Activated T-helper 2 cell treated with anti-CD3 and anti-CD28 coated beads, Interferon-gamma antibody, Interleukin-2, Interleukin-4, amounts not matched to agents 10 μg/mL and 5 μg/mL and 100 μg/mL, durations not matched to agents 14 hours and 24 hours and 36 hours (primary cell): Measurements from ENCODE around the gene TBC1D22A. TPM values are rescaled to one million over a fixed set of nuclear protein-coding genes. Genes with fewer than 3 reads are reported as not detected.

ENCODE experiments used
- DNase-seq: peaks from one replicate; pipeline ENCODE4 v3.0.0; 2021; ENCODE audit warnings: low spot score
- H3K27ac Mint-ChIP-seq: one replicate; pipeline ENCODE4 v1.8.0; 2021; ENCODE audit warnings: mixed read lengths
- H3K27me3 Mint-ChIP-seq: one replicate; pipeline ENCODE4 v1.8.0; 2021; ENCODE audit warnings: low read depth, mixed read lengths
- H3K36me3 Mint-ChIP-seq: one replicate; pipeline ENCODE4 v1.8.0; 2021; ENCODE audit warnings: low read depth, mixed read lengths
- H3K4me1 Mint-ChIP-seq: one replicate; pipeline ENCODE4 v1.8.0; 2021; ENCODE audit warnings: low read depth, mixed read lengths
- H3K4me3 Mint-ChIP-seq: one replicate; pipeline ENCODE4 v1.8.0; 2021; ENCODE audit warnings: low read depth, mild to moderate bottlenecking, moderate library complexity, mixed read lengths
- H3K9me3 Mint-ChIP-seq: one replicate; pipeline ENCODE4 v1.8.0; 2021; ENCODE audit warnings: mixed read lengths
- intact Hi-C: fragments of 100-400 bp; cut with micrococcal nuclease; formaldehyde crosslinking; loops from one replicate; pipeline ENCODE4 v1.15.1; 2023
- total RNA-seq: library from RNA; stranded (reverse); gene quantifications from 2 replicates; pipeline ENCODE4 v1.2.3, GENCODE V29; 2022

The TBC1D22A gene
- total RNA-seq, 1 donor from 2014 or later, result 34.8 TPM

DNA sequence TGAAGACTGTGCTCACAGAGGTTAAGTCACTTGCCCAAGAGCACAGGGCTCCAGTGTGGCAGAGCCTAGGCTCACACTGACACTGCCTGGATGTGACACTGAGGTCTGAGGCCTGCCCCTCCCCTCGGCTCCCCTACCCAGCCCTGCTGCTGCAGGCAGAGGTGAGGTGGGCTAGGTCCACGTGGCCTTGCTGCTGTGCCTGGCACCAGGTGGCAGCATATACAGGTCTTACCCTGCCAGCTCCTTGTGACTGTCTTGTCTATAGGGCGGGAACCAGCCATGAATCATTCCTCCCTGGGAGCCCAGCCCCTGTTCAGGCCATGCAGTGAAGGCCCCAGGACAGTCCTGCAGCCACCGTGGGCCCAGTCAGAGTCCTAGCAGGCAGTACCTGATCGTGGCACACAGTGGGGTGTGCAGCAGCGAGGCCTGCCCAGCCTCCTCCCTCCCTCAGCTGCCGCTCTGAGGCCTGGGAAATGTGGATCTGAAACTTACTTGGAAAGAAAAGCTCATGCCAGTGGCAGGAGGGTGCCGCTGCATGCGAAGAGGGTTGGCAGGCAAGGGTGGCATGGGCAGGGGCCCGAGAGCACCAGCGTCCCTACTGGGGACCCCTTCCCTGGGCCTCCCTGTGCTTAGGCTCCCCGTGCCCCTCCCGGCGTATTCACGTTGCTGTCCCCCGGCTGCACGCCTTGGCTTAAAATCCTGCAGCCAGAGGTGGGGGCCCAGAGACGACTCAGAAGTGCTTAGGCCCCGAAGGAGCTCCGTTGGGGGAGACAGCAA lies 23.2 kb upstream of the TBC1D22A start:
- peaks cover 32% of the 10 kb centered on the region for H3K4me1 Mint-ChIP-seq
- intact Hi-C loops, result loop anchor here (1.0 to 5.0 kb wide), 4 partner anchors 23 to 86 kb away; partner anchors contain the start of gene TBC1D22A
- peak overlapping the region; percentile 86 for H3K4me3 Mint-ChIP-seq
- H3K27ac Mint-ChIP-seq, result peak overlapping the region; percentile 67
- DNase-seq, result peak; percentile 58
- H3K27me3 Mint-ChIP-seq, result no peaks in the 10 kb centered on the region
- peaks cover 7% of the 10 kb centered on the region for H3K9me3 Mint-ChIP-seq
- H3K36me3 Mint-ChIP-seq, result peaks cover 23% of the 10 kb centered on the region

DNA sequence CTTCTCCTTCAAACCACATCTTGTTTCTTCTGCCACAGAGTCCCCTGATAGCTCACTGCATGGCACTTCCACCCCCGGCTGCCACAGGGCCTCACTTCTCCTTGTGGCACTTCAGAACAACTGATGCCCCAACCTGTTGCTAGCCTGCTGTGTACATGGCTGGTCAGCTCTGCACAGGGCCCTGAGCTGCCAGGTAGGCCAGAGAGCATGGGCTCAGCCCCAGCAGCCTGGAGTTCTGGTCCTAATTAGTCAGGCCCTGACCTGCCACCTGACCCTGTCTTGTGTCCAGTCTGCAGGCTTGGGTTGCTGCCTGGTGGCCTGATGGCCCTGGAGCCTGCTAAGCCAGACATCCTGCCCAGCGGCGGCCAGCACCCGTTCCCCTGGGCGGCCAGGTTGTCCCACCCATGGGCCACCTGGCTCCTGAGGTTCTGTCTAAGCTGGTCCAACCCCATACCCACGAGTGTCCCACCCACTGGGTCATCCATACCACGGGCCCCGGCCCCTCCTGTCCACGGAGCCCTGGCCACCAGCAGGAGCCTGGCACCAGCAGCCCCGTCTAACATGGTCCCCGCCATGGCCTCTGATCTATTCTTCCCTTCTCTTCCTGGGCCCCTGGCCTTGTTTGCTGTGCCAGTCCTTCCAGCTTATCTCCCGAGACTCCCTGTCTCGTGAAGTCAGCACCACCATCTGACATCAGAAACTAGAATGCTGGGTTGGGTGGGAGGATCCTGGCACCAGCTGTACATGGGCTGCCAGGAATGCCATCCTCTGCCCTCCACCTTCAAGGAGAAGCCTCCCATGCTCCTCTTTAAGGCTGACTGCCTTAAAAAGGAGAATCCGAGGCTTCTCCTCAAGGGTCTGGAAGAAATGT lies 21.3 kb upstream of the TBC1D22A start:
- Mint-ChIP-seq H3K27ac (no peak overlapping the region), H3K27me3 (no peaks in the 10 kb centered on the region), H3K4me3 (no peak overlapping the region), H3K4me1 (peaks cover 16% of the 10 kb centered on the region), H3K36me3 (peaks cover 13% of the 10 kb centered on the region), H3K9me3 (peaks cover 7% of the 10 kb centered on the region)
- no peak for DNase-seq
- intact Hi-C loops, result no loop called here

DNA sequence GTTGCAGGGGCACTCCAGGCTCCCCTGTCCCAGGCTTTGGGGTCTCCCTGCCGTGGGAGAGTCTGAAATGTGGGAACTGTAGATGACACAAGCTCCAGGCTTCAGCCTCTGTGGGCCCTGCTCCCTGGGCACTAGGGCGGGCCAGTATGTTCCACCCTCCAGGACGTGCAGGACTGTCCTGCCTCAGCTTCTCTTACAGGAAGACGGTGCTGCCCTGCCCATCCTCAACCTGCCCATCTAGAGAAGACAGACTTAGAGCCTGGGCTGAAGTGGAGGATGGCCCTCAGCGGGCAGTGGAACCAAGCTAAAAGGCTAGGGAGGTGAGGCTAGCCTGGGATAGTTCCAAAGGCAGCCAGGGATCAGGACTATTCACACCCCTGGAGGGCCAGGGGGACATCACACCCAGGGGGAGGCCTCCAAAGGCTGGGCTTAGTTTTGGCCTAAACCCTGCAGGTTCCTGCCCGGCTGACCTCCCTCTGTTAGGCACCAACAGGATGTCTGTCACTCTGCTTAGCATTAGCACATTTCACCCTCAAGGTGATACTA lies 20.4 kb upstream of the TBC1D22A start:
- peaks cover 10% of the 10 kb centered on the region for H3K4me1 Mint-ChIP-seq
- H3K27ac Mint-ChIP-seq, result no peak overlapping the region
- no peaks in the 10 kb centered on the region for H3K27me3 Mint-ChIP-seq
- H3K4me3 Mint-ChIP-seq, result no peak overlapping the region
- DNase-seq, result no peak
- peaks cover 7% of the 10 kb centered on the region for H3K9me3 Mint-ChIP-seq
- H3K36me3 Mint-ChIP-seq, result peaks cover 8% of the 10 kb centered on the region
- intact Hi-C loops, result no loop called here

DNA sequence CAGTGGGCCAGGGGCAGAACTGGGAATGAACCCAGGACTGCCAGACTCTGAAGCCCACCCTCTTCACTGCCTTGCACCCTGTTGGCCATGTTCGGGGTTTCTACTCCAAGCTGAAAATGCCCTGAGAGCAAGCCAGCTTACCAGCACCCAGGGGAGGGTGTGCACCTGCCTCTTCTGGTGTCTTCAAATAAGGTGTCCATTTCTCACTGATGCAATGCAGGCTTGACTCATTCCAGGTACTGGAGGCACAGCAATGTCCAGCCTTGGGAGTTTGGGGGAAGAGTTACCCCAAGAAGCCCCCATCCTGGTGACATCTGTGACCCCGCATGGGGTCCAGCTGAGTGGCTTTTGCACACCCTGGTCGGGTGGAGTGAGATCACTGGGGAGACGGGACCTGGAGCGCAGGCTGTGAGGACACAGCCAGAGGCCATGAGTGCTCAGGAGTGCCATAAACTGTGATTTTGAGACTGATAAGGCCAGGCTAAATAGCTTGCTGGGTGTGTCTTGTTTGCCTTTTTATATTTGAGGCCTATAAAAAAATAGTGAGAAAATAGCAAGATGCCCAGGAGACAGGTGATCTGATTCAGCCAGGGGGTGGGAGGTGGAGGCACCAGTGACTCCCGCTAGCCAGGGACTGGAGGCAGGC lies 19.8 kb upstream of the TBC1D22A start:
- DNase-seq, result no peak
- H3K27ac Mint-ChIP-seq, result no peak overlapping the region
- peaks cover 7% of the 10 kb centered on the region for H3K9me3 Mint-ChIP-seq
- H3K4me1 Mint-ChIP-seq, result peaks cover 7% of the 10 kb centered on the region
- no peak overlapping the region for H3K4me3 Mint-ChIP-seq
- H3K27me3 Mint-ChIP-seq, result no peaks in the 10 kb centered on the region
- H3K36me3 Mint-ChIP-seq, result peaks cover 5% of the 10 kb centered on the region
- intact Hi-C loops, result no loop called here

DNA sequence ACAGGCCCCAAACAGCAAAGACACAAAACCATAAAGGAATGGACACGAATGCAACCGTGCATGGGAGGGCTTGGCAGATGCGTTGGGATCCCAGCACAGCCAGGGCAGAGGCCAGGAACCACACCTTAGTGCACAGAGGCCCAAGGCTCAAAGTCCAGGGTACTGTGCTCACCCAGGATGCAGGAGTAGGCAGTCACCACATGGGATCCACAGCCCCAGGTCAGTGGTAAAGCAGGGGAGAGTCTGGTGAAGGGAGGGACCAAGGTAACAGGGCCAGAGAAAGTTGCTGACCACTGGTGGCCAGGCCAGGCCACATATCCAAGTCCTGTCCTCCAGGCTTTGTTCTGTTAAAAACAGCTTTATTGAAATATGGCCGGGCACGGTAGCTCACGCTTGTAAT lies 17.9 kb upstream of the TBC1D22A start:
- no peak for DNase-seq
- peaks cover 9% of the 10 kb centered on the region for H3K4me1 Mint-ChIP-seq
- H3K27ac Mint-ChIP-seq, result no peak overlapping the region
- H3K27me3 Mint-ChIP-seq, result no peaks in the 10 kb centered on the region
- intact Hi-C loops, result no loop called here
- no peak overlapping the region for H3K4me3 Mint-ChIP-seq
- peaks cover 7% of the 10 kb centered on the region for H3K9me3 Mint-ChIP-seq
- H3K36me3 Mint-ChIP-seq, result peaks cover 5% of the 10 kb centered on the region

DNA sequence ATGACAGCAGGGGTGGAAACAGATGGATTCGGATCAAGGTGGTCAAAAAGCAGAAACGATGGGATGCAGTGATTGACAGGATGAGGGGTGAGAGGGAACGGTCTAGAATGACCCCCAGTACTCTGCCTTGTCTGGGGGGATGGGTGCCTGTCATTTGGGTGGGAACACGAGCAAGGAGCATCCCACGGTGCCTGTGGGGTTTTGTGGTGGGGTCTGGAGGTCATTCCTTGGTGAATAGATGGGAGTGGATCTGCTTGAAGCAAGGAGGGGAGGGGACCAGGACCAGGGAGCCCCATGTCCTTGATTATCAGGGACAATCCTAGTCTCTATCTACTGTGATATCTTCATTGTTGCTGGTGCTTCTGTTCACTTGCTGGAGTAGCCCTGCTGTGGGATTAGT lies 16.3 kb upstream of the TBC1D22A start:
- Mint-ChIP-seq H3K27ac (no peak overlapping the region), H3K27me3 (no peaks in the 10 kb centered on the region), H3K9me3 (peaks cover 7% of the 10 kb centered on the region), H3K4me1 (peaks cover 19% of the 10 kb centered on the region), H3K4me3 (no peak overlapping the region), H3K36me3 (peaks cover 5% of the 10 kb centered on the region)
- intact Hi-C loops, result no loop called here
- no peak for DNase-seq

DNA sequence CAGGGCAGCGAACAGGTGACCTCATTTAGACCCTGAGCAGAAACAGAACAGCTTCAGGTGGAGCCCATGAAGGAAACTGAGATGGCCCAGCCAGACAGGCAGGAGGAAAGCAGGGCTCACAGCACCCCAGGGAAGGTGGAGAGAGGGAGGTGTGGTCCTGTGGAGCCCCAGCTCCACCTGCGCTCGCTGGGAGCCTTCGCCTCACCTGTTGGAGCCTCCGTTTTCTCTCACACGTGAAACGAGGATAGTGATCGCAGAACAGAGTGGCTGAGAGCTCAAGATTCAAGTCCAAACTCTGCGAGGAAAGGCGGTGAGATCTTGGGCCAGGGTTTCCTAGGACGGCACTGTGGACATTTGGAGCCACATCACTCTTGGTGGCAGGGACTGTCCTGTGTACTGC lies 15.8 kb upstream of the TBC1D22A start:
- peaks cover 5% of the 10 kb centered on the region for H3K36me3 Mint-ChIP-seq
- intact Hi-C loops, result no loop called here
- no peak for DNase-seq
- H3K9me3 Mint-ChIP-seq, result peaks cover 7% of the 10 kb centered on the region
- H3K4me3 Mint-ChIP-seq, result no peak overlapping the region
- no peak overlapping the region for H3K27ac Mint-ChIP-seq
- no peaks in the 10 kb centered on the region for H3K27me3 Mint-ChIP-seq
- peaks cover 19% of the 10 kb centered on the region for H3K4me1 Mint-ChIP-seq

DNA sequence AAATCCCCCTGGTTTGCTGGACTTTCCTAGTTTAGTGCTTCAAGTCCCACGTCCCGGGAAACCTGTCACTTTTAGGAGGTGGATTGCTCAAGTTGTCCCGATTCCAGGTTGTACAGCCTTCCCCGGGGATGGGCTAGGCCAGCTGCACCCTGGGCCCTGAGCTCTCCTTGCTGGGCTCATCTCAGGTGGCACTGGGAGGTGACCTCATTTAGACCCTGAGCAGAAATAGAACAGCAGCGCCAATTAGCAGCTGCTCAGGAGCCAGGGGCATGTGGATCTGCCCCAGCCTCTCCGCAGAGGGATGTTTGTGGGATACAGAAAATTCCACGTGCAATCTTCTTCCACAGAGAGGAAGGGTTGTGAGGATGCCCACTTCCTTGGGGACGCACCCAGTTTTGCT lies 14.8 kb upstream of the TBC1D22A start:
- Mint-ChIP-seq H3K27me3 (no peaks in the 10 kb centered on the region), H3K36me3 (peaks cover 4% of the 10 kb centered on the region), H3K27ac (no peak overlapping the region), H3K4me1 (peaks cover 19% of the 10 kb centered on the region), H3K4me3 (no peak overlapping the region), H3K9me3 (peaks cover 6% of the 10 kb centered on the region)
- DNase-seq, result no peak
- intact Hi-C loops, result no loop called here

DNA sequence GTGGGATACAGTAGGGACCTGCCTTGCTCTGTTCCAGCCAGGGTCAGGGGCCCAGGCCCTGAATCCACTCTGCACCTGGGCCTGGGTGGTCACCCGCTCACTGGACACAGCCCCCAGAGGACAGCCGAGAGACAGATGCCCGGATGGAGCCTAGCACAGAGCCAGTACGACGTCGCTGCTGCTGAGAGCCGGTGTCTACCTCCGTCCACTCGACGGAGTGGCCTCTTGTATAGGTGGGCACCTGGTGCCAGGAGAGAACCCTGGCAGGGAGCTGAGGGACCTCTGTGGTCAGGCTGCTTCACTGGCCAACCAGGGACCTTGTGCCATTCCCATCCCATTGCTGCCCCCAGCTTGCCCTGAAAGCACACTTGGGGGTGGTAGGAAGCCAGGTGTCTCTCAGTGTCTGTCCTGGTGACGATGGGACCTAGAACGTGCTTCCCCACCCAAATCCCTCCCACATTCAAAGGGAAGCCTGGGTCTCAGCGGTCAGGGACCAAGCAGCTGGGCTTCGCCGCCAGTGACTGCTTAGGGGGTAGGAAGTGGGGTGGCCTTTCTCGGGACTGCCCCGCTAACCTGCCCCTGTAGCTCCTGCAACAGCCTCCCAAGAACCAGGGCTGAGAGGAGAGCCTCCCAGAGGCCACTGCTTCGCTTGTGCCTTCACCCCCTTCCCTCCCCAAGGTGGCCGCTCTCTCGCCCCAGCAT lies 14.1 kb upstream of the TBC1D22A start:
- Mint-ChIP-seq H3K4me1 (peaks cover 19% of the 10 kb centered on the region), H3K27ac (no peak overlapping the region), H3K36me3 (no peaks in the 10 kb centered on the region), H3K4me3 (no peak overlapping the region), H3K27me3 (no peaks in the 10 kb centered on the region), H3K9me3 (no peaks in the 10 kb centered on the region)
- DNase-seq, result no peak
- intact Hi-C loops, result no loop called here

DNA sequence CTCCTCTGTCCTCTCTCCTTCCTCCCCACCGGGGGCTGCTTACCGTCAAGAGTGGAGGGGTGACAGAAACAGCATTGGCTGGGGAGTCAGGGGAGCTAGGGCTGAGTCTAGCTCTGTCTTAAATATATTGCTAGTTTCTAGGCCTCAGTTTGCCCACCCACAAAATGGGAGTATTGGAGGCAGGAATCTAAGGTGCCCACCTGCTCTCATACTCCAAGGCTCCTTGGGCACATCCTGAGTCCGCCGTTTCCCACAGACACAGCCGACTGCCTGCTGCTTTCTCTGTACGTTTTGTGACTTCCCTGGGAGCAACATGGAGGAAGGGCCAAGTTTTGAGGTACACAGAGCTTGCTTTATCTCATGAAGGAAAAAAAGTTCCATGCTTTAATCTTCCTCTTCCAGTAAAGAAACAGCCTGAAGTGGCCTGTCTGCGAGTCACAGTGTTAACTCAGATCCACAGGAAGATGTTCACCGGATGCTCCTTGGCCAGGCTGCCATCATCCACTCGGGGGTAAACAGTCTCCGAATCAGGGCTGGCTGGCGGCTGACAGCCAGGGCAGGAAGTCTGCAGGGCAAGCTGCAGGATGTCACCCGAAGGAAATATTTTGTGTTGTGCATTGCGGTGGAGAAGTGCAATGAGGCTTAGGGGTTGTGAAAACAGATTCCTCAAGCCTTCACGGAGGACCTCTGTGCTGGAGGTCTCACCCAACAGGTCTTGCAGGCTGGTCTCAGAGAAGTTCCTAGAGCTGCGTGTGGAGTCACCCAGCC lies 13.4 kb upstream of the TBC1D22A start:
- Mint-ChIP-seq H3K27ac (peak overlapping the region; percentile 85), H3K36me3 (no peaks in the 10 kb centered on the region), H3K4me3 (peak overlapping the region; percentile 13), H3K4me1 (peaks cover 20% of the 10 kb centered on the region), H3K9me3 (no peaks in the 10 kb centered on the region), H3K27me3 (no peaks in the 10 kb centered on the region)
- no peak for DNase-seq
- intact Hi-C loops, result no loop called here

DNA sequence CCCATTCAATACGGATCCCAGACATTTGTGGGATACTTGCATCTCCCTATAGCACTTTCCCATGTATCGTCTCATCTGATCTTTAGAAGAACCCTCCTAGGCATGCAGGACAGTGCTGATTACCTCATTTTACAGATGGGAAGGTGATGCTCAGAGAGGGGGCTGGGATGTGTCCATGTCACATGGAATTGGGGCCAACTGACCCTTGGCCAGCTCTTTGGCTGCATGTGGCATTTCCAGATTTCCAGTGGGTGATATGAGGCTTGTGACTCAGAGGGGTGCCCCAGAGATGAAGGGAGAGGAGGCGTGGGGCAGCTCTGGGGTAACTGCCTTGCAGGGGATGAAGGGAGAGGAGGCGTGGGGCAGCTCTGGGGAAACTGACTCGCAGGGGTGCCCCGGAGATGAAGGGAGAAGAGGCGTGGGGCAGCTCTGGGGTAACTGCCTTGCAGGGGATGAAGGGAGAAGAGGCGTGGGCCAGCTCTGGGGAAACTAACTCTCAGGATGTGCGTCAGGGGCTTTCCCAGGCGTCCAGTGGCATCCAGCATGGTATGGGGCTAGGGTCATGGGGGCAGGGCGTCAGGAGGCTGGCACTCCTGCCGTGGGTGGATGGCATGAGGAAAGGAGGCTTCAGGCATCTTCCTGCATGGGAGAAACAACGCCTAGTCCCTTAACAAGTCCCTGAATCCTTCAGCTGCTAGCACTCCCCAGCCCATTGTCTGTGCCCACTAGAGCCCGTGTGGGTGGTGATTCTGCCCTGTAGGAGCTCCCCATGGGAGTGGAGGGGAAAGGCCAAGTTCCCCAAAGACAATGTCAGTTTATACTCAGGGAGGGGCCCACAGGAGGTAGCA lies 12.5 kb upstream of the TBC1D22A start:
- intact Hi-C loops, result no loop called here
- Mint-ChIP-seq H3K9me3 (no peaks in the 10 kb centered on the region), H3K27ac (peak overlapping the region; percentile 85), H3K27me3 (no peaks in the 10 kb centered on the region), H3K4me3 (peak overlapping the region; percentile 10), H3K36me3 (no peaks in the 10 kb centered on the region), H3K4me1 (peaks cover 23% of the 10 kb centered on the region)
- no peak for DNase-seq
